Lower lobe of right lung (tissue), 2 donors: ENCODE results near the gene NSD2. TPM values are rescaled to one million over a fixed set of nuclear protein-coding genes. Genes with fewer than 3 reads are reported as not detected.

ENCODE experiments used
- ATAC-seq, 2 donors: fragments of 200-7000 bp; cut with Tn5 transposase; one replicate each; pipeline ENCODE4 v1.9.1; 2020 to 2022; ENCODE audit warnings: mild to moderate bottlenecking in 2 of 2, moderate library complexity in 2 of 2
- DNase-seq: peaks from one replicate; pipeline ENCODE4 v3.0.0-alpha.2; 2020
- H3K27ac ChIP-seq: fragments of 200-600 bp; one replicate; pipeline ENCODE4 v1.8.0; 2022
- H3K27me3 ChIP-seq: fragments of 200-600 bp; one replicate; pipeline ENCODE4 v1.8.0; 2022; ENCODE audit warnings: low read depth
- H3K36me3 ChIP-seq: fragments of 200-600 bp; one replicate; pipeline ENCODE4 v1.8.0; 2022; ENCODE audit warnings: mild to moderate bottlenecking
- H3K4me1 ChIP-seq: fragments of 200-600 bp; one replicate; pipeline ENCODE4 v1.8.0; 2022
- H3K4me3 ChIP-seq: fragments of 200-600 bp; one replicate; pipeline ENCODE4 v1.8.0; 2022; ENCODE audit warnings: mild to moderate bottlenecking
- H3K9me3 ChIP-seq: fragments of 200-600 bp; one replicate; pipeline ENCODE4 v1.8.0; 2022
- intact Hi-C: fragments of 100-400 bp; cut with DNase I; formaldehyde crosslinking; loops from one replicate; pipeline ENCODE4 v1.11.0; 2022
- total RNA-seq: library from RNA; stranded (reverse); fragmentation: NEBNext Ultra II Directional; extraction: Animal tissue kit (Norgen Biotek cat#: 25700); gene quantifications from one replicate; pipeline ENCODE4 v1.2.1, GENCODE V29; 2021
- TF ChIP-seq, protein P1 (sequence below): fragments of 200-600 bp; IDR thresholded peaks from one replicate; pipeline ENCODE4 v1.8.0; 2022; ENCODE audit warnings: antibody characterized with exemption, mild to moderate bottlenecking
- donor health status: DM: no; HTN: yes; CAD: no; lungs with severe emphysema.

Gene NSD2
- total RNA-seq, 1 donor from 2014 or later, result 52.9 TPM

DNA sequence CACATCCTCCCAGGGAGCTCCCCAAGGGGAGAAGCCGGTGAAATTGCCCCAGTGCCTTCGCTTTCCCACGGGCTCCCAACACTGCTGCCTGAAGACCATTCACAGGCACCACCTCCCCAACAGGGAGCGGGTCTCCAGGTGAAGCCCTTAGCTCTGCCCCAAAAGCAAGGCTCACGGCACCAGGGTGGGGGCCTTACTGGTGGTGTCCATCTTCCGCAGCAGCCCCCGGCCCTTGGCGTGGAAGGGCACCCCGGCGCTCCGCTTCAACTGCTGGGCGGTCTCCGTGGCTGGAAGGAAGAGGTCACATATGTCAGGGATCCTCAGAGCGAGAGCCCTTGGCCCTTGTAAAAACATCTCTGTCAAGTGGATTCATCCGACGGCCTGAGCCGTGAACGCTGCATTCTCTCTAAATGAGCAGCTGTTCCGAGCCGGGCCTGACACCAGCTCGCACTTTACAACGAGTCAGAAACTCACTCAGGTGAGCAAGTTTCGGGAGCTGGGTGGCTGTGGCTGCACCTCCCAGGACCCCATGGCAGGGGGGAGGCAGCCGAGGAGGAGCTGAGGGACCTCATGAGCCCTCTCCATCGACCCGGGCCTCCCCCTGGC, 116.6 kb downstream of the NSD2 start:
- intact Hi-C loops, result no loop called here
- no peak for DNase-seq
- Histone ChIP-seq H3K4me3 (no peak overlapping the region), H3K4me1 (no peaks in the 10 kb centered on the region), H3K27ac (no peak overlapping the region), H3K36me3 (peaks cover 88% of the 10 kb centered on the region), H3K9me3 (no peaks in the 10 kb centered on the region), H3K27me3 (no peaks in the 10 kb centered on the region)
- TF ChIP-seq, protein P1, sequence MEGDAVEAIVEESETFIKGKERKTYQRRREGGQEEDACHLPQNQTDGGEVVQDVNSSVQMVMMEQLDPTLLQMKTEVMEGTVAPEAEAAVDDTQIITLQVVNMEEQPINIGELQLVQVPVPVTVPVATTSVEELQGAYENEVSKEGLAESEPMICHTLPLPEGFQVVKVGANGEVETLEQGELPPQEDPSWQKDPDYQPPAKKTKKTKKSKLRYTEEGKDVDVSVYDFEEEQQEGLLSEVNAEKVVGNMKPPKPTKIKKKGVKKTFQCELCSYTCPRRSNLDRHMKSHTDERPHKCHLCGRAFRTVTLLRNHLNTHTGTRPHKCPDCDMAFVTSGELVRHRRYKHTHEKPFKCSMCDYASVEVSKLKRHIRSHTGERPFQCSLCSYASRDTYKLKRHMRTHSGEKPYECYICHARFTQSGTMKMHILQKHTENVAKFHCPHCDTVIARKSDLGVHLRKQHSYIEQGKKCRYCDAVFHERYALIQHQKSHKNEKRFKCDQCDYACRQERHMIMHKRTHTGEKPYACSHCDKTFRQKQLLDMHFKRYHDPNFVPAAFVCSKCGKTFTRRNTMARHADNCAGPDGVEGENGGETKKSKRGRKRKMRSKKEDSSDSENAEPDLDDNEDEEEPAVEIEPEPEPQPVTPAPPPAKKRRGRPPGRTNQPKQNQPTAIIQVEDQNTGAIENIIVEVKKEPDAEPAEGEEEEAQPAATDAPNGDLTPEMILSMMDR, result no peak
- no peak for ATAC-seq

DNA sequence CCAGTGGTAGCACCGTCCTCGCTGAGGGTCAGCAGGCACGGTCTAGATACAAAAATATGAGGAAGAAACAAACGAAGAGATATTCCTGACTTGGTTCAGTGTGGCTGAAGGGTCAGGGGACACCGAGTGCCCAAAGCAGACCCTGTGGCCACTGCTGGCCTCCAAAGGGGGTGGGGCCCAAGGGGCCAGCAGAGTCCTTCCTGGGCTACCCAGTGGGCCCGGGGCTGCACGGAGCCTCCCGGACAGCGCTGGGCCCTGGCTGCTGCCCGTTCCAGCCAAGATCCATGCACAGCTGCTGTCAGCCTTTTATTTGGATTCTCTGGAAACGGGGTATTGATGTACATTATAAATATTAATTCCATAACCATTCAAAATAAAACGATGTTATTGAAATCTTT, 117.1 kb downstream of the NSD2 start:
- DNase-seq, result no peak
- peaks cover 83% of the 10 kb centered on the region for H3K36me3 ChIP-seq
- no peaks in the 10 kb centered on the region for H3K9me3 ChIP-seq
- no peak for ATAC-seq
- no peak overlapping the region for H3K27ac ChIP-seq
- H3K4me1 ChIP-seq, result no peaks in the 10 kb centered on the region
- intact Hi-C loops, result no loop called here
- TF ChIP-seq, protein P1, result no peak
- no peak overlapping the region for H3K4me3 ChIP-seq
- no peaks in the 10 kb centered on the region for H3K27me3 ChIP-seq

DNA sequence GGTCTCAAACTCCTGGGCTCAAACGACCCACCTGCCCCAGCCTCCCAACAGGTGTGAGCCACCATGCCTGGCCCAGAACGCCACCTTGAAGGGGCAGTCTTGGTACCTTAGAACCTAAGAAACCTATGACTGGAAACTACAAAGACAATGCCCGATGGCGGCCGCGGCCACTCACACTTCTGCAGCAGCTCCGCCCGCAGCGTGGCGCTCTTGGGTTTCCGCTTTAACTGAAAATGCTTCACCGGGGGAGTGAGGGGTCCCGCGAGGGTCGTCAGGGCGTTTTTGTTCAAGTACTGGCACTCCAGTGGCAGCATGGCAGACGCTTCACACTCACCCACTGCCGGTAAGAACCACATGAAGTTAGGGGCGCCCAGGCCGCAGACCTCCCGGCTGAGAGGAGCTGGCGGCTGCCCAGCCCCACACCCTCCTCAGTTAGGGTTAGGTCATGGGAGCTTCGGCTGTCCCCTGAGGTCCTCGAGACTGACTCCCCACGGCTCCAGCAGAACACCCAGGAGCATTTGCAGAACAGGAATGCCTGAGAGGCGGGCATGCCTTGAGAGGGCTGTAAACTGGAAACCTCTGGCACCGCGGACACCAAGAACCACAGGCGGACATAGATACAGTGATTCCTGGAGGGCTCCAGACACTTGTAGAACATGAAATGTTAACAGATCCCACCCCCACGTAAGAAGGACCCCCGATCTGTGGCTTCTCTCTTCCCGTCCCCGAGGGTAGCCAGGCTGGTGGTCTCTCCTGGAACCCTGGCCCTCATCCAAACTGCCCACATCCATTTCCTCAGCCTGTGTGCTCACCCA, 118.5 kb downstream of the NSD2 start:
- Histone ChIP-seq H3K27ac (no peak overlapping the region), H3K9me3 (no peaks in the 10 kb centered on the region), H3K4me1 (no peaks in the 10 kb centered on the region), H3K27me3 (no peaks in the 10 kb centered on the region), H3K36me3 (peaks cover 69% of the 10 kb centered on the region), H3K4me3 (no peak overlapping the region)
- TF ChIP-seq, protein P1, result no peak
- intact Hi-C loops, result no loop called here
- DNase-seq (no peak), ATAC-seq (no peak)

DNA sequence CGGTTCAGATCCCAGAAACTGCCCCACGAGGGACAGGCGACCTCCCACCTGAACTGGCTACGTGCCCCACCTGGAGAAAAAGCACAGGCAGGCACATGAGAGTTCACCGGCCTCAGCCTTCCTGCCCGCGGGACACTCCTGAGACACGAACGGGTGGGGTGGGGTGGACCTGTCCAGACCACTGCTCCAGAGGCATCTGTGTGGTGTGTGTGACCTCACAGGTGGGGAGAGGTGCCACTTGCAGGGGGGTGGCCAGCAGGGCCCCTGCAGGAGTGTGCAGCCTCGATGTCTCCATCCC, 119.1 kb downstream of the NSD2 start:
- TF ChIP-seq, protein P1, result no peak
- Histone ChIP-seq H3K4me1 (no peaks in the 10 kb centered on the region), H3K36me3 (peaks cover 63% of the 10 kb centered on the region), H3K27ac (no peak overlapping the region), H3K27me3 (no peaks in the 10 kb centered on the region), H3K4me3 (no peak overlapping the region), H3K9me3 (no peaks in the 10 kb centered on the region)
- intact Hi-C loops, result no loop called here
- DNase-seq (no peak), ATAC-seq (no peak)

DNA sequence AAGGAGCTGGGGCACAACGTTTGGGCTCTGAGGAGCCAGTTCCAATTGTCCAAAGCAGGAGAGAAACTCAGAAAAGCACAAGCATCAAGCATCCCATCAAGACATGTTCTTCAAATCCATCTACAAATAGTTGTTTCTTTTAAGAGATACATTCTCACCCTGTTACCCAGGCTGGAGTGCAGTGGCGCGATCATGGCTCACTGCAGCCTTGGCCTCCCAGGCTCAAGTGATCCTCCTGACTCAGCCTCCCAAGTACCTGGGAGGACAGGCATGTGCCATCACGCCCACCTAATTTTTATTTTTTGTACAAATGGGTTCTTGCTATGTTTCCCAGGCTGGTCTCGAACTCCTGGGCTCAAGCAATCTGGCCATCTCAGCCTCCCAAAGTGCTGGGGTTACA, 119.5 kb downstream of the NSD2 start:
- Histone ChIP-seq H3K4me3 (no peak overlapping the region), H3K36me3 (peaks cover 59% of the 10 kb centered on the region), H3K27ac (no peak overlapping the region), H3K9me3 (no peaks in the 10 kb centered on the region), H3K4me1 (no peaks in the 10 kb centered on the region), H3K27me3 (no peaks in the 10 kb centered on the region)
- no peak for ATAC-seq
- TF ChIP-seq, protein P1, result no peak
- no peak for DNase-seq
- intact Hi-C loops, result no loop called here
